SK-N-SH (cell line): ENCODE measurements around the gene SLC45A1. TPM values are rescaled to one million over a fixed set of nuclear protein-coding genes. Genes with fewer than 3 reads are reported as not detected.

ENCODE experiments used
- CTCF ChIA-PET: fragments of 300-600, 350-600 bp; formaldehyde crosslinking; extraction: SDS; loops from one replicate; lab custom pipeline; 2021; lab: Yijun Ruan, JAX
- POLR2A ChIA-PET: fragments of 350-600 bp; sonication (Branson Sonifier 250); formaldehyde crosslinking; extraction: SDS; loops from one replicate; lab custom pipeline; 2020; ENCODE audit warnings: antibody characterized with exemption, inconsistent platforms; lab: Yijun Ruan, JAX
- DNase-seq: peaks from one replicate; pipeline ENCODE4 v3.0.0; 2012
- H2AFZ ChIP-seq: fragments of 200-600 bp; sonication (generic); 2 replicates; pipeline ENCODE4 v1.8.1; 2016; ENCODE audit warnings: antibody characterized with exemption, mild to moderate bottlenecking, low read depth
- H3F3A ChIP-seq: fragments of 200-600 bp; sonication (generic); replicated peaks from 2 replicates; pipeline ENCODE3; 2016; ENCODE audit warnings: antibody characterized with exemption, mild to moderate bottlenecking; ENCODE audit not compliant: insufficient read depth
- H3K27ac ChIP-seq, 2 experiments: fragments of 200-500 bp in 1 of 2; fragments of 200-600 bp in 1 of 2; sonication (Bioruptor generic) in 1 of 2; sonication (generic), shearing (Covaris generic) in 1 of 2; 2 replicates each; pipeline versions ENCODE4 v1.5.1 to v1.6.1; 2014 to 2016; ENCODE audit warnings: low read depth in 2 of 2, inconsistent platforms in 1 of 2, low read length in 1 of 2, mild to moderate bottlenecking in 1 of 2, mixed read lengths in 1 of 2
- H3K27me3 ChIP-seq: fragments of 200-600 bp; sonication (generic), shearing (Covaris generic); 2 replicates; pipeline ENCODE4 v1.6.1; 2016; ENCODE audit warnings: mixed run types; ENCODE audit not compliant: insufficient read depth
- H3K36me3 ChIP-seq, 2 experiments: fragments of 200-500 bp in 1 of 2; fragments of 200-600 bp in 1 of 2; sonication (Bioruptor generic) in 1 of 2; sonication (generic) in 1 of 2; replicated peaks in 1 of 2; 2 replicates each; pipeline versions ENCODE3 to v1.5.1; 2014 to 2016; ENCODE audit warnings: low read length in 1 of 2, mild to moderate bottlenecking in 1 of 2; ENCODE audit not compliant: insufficient read depth in 2 of 2, control insufficient read depth in 1 of 2
- H3K4me1 ChIP-seq, 2 experiments: fragments of 200-500 bp in 1 of 2; fragments of 200-600 bp in 1 of 2; sonication (Bioruptor generic) in 1 of 2; sonication (generic), shearing (Covaris generic) in 1 of 2; 2 replicates each; pipeline versions ENCODE4 v1.5.1 to v1.6.1; 2014 to 2016; ENCODE audit warnings: low read depth in 1 of 2, low read length in 1 of 2, mixed run types in 1 of 2; ENCODE audit not compliant: insufficient read depth in 2 of 2, control insufficient read depth in 1 of 2
- H3K4me2 ChIP-seq: fragments of 200-600 bp; sonication (generic), shearing (Covaris generic); 2 replicates; pipeline ENCODE4 v1.6.1; 2017; ENCODE audit warnings: mixed run types
- H3K4me3 ChIP-seq, 2 experiments: fragments of 200-500 bp in 1 of 2; fragments of 200-600 bp in 1 of 2; sonication (Bioruptor generic) in 1 of 2; sonication (generic), shearing (Covaris generic) in 1 of 2; 2 replicates each; pipeline versions ENCODE4 v1.5.1 to v1.8.1; 2014 to 2016; ENCODE audit warnings: low read depth in 2 of 2, inconsistent platforms in 1 of 2, low read length in 1 of 2, mild to moderate bottlenecking in 1 of 2, mixed read lengths in 1 of 2, moderate library complexity in 1 of 2
- H3K79me2 ChIP-seq: fragments of 200-600 bp; sonication (generic); 2 replicates; pipeline ENCODE4 v1.8.1; 2017; ENCODE audit warnings: mild to moderate bottlenecking; ENCODE audit not compliant: insufficient read depth
- H3K9ac ChIP-seq: fragments of 200-600 bp; sonication (generic); 2 replicates; pipeline ENCODE4 v1.6.1; 2017; ENCODE audit warnings: mixed run types
- H3K9me2 ChIP-seq: fragments of 200-600 bp; sonication (generic); 2 replicates; pipeline ENCODE4 v1.6.1; 2017; ENCODE audit warnings: mixed run types
- H3K9me3 ChIP-seq: fragments of 200-600 bp; sonication (generic); 2 replicates; pipeline ENCODE4 v1.6.1; 2017; ENCODE audit warnings: mixed run types, mild to moderate bottlenecking, moderate library complexity
- H4K20me1 ChIP-seq: fragments of 200-600 bp; sonication (generic); 2 replicates; pipeline ENCODE4 v1.6.1; 2017; ENCODE audit warnings: mild to moderate bottlenecking, mixed run types; ENCODE audit not compliant: insufficient read depth
- CHD2 ChIP-seq: fragments of 150-350 bp; IDR thresholded peaks from 2 replicates; pipeline ENCODE4 v1.6.1; 2018; ENCODE audit warnings: low read length; ENCODE audit not compliant: partially characterized antibody
- EZH2phosphoT487 ChIP-seq: fragments of 200-600 bp; sonication (generic); IDR thresholded peaks from 2 replicates; pipeline ENCODE4 v1.6.1; 2017; ENCODE audit warnings: low read depth, mixed run types, mild to moderate bottlenecking, antibody characterized with exemption, moderate library complexity, borderline replicate concordance
- JUND ChIP-seq: IDR thresholded peaks from 2 replicates; pipeline ENCODE4 v1.4.0; 2012
- NFIC ChIP-seq: IDR thresholded peaks from 2 replicates; pipeline ENCODE4 v1.4.0; 2012; ENCODE audit warnings: borderline replicate concordance
- POLR2AphosphoS5 ChIP-seq: IDR thresholded peaks from 2 replicates; pipeline ENCODE4 v1.6.1; 2012; ENCODE audit warnings: low read depth, low read length
- RAD21 ChIP-seq: IDR thresholded peaks from 2 replicates; pipeline ENCODE4 v1.6.1; 2012; ENCODE audit warnings: mild to moderate bottlenecking, low read length
- RXRA ChIP-seq: IDR thresholded peaks from 2 replicates; pipeline ENCODE4 v1.4.0; 2012; ENCODE audit warnings: low read depth, mild to moderate bottlenecking, borderline replicate concordance
- SIN3A ChIP-seq: IDR thresholded peaks from 2 replicates; pipeline ENCODE4 v1.6.1; 2012; ENCODE audit warnings: low read depth, mild to moderate bottlenecking, low read length, moderate library complexity, borderline replicate concordance
- TEAD4 ChIP-seq: IDR thresholded peaks from 2 replicates; pipeline ENCODE4 v1.4.0; 2012; ENCODE audit warnings: mild to moderate bottlenecking, borderline replicate concordance; ENCODE audit not compliant: insufficient read depth
- WGBS: methylation state at CpG from one replicate; pipeline ENCODE4 v1.1.6; 2017; ENCODE audit warnings: low lambda C conversion rate; 5-methylcytosine and 5-hydroxymethylcytosine counted together
- polyA plus RNA-seq, 3 experiments: library from polyadenylated mRNA; depleted of rRNA; stranded (reverse); fragments of >200 nt; gene quantifications; 2 replicates each; pipeline ENCODE4 v1.2.3, GENCODE V29; 2012
- TF ChIP-seq, protein P1 (sequence below): fragments of 150-350 bp; IDR thresholded peaks from 2 replicates; pipeline ENCODE4 v1.6.1; 2017; ENCODE audit warnings: antibody characterized with exemption, low read length, low read depth, borderline replicate concordance
- TF ChIP-seq, protein P2 (sequence below): IDR thresholded peaks from 2 replicates; pipeline ENCODE4 v1.4.0; 2012; ENCODE audit warnings: low read depth, borderline replicate concordance
- TF ChIP-seq, protein P3 (sequence below): IDR thresholded peaks from 2 replicates; pipeline ENCODE4 v1.6.1; 2012; ENCODE audit warnings: mild to moderate bottlenecking, low read depth, low read length, moderate library complexity

The SLC45A1 gene
- polyA plus RNA-seq, 1 of the 3 experiments (the other 2 are of a cell fraction), result 2.5 TPM

DNA sequence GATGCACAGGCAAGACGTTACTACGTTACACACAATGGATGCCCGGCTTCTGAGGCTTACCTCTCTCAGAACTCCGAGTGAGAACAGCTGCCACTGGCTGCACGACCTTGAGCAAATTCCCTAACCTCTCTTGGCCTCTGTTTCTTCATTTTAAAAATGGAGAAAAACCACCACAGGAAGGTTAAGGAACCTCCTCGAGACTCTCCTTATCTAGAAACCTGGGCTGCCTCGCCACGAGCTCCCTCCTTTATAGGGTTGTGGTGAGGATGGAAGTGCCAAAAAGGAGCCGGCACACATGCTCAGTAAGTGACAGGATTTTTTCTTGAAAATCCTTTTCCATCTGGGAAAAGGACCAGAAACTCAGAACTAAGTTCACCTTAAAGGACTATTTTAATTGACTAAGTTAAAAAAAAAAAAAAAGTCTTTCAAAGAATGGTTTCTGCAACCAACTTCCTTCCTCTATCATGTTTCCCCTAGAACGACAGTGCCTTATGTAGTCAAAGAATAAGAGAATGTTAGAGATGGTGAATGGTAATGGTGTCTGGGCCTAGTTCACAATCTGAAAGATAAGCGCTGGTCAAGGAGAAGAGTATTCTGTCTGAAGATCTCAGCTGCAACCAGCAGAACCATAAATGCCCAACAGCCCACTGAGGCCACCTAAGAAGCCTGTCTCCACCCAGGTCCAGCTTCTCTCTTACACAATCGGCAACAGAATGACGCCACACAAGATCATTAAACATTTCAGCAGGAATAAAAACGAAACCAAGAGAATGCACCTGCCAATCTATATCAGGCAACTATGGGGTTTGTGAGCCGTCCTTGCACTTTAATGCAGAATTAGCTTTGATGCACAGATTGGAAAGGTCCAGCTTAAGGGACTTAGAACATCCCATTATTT, 64.9 kb downstream of the SLC45A1 start (continued):
- no peak for TF ChIP-seq CHD2
- TF ChIP-seq, protein P1, sequence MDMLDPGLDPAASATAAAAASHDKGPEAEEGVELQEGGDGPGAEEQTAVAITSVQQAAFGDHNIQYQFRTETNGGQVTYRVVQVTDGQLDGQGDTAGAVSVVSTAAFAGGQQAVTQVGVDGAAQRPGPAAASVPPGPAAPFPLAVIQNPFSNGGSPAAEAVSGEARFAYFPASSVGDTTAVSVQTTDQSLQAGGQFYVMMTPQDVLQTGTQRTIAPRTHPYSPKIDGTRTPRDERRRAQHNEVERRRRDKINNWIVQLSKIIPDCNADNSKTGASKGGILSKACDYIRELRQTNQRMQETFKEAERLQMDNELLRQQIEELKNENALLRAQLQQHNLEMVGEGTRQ, result no peak

DNA sequence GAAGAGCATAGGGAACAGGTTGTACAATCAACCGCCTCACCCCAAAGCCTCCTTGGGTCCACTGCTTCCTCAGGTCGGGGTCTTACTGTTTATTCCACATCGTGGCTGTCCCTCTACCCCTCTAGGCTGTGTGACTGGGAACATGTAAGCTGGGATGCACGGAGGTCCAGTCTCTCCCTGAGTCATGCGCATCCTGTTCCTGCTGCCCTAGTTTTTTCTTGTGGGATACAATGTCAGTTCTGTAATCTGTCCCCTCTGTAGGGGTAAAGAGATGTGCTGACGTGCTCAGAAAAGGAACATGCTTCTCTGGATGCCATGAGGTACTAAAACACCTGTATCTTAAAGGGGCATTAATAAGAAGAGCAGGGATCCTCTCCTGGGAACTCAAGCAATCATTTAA, 66.2 kb downstream of the SLC45A1 start:
- Histone ChIP-seq H3K36me3 (peaks cover 3 to 29% of the 10 kb centered on the region in 2 experiments), H2AFZ (no peak overlapping the region), H3K9me3 (no peaks in the 10 kb centered on the region), H3K9me2 (no peaks in the 10 kb centered on the region), H3F3A (peaks cover 13% of the 10 kb centered on the region), H3K27me3 (no peaks in the 10 kb centered on the region), H3K79me2 (peaks cover 82% of the 10 kb centered on the region), H3K4me2 (no peak overlapping the region), H3K9ac (no peak overlapping the region), H3K4me1 (peaks cover 14 to 19% of the 10 kb centered on the region in 2 experiments; a peak in 2 of 4 replicates), H3K27ac (no peak overlapping the region), H4K20me1 (peaks cover 41% of the 10 kb centered on the region), H3K4me3 (no peak overlapping the region)
- TF ChIP-seq, protein P1, result no peak
- TF ChIP-seq, protein P2, sequence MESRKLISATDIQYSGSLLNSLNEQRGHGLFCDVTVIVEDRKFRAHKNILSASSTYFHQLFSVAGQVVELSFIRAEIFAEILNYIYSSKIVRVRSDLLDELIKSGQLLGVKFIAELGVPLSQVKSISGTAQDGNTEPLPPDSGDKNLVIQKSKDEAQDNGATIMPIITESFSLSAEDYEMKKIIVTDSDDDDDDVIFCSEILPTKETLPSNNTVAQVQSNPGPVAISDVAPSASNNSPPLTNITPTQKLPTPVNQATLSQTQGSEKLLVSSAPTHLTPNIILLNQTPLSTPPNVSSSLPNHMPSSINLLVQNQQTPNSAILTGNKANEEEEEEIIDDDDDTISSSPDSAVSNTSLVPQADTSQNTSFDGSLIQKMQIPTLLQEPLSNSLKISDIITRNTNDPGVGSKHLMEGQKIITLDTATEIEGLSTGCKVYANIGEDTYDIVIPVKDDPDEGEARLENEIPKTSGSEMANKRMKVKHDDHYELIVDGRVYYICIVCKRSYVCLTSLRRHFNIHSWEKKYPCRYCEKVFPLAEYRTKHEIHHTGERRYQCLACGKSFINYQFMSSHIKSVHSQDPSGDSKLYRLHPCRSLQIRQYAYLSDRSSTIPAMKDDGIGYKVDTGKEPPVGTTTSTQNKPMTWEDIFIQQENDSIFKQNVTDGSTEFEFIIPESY, result no peak
- TF ChIP-seq EZH2phosphoT487, result no peak
- TF ChIP-seq SIN3A, result no peak
- TF ChIP-seq TEAD4, result no peak
- CTCF ChIA-PET, result no interaction called here
- 77% methylated on average over 6 of the region's 6 CpGs for WGBS
- POLR2A ChIA-PET, result no interaction called here
- no peak for DNase-seq

DNA sequence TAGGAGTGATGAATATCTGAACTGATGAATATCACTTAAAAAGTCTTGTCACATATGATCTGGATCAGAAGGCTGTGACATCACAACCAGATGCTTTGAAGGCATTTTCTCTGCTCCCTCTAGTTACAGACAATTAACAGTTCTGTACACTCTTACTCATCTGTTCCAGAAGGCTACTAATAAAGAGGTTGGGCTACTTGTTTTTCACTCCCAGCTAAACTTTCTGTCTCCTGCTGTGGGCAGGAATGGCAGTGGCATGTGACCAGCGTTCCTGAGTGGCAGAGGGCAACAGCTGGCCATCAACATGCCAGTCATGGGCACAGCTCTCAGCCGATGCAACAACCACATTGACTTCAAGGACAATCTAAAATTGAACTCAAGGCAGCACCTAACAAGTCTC, 66.7 kb downstream of the SLC45A1 start:
- no peak overlapping the region for H2AFZ ChIP-seq
- H3K4me1 ChIP-seq, result peaks cover 14 to 21% of the 10 kb centered on the region in 2 experiments; a peak in 2 of 4 replicates
- H3K4me2 ChIP-seq, result no peak overlapping the region
- H3K27ac ChIP-seq, result no peak overlapping the region
- ChIA-PET POLR2A (no interaction called here), CTCF (no interaction called here)
- no peak for DNase-seq
- H4K20me1 ChIP-seq, result peaks cover 41% of the 10 kb centered on the region
- WGBS, result 54% methylated on average over 2 of the region's 2 CpGs
- peaks cover 3 to 32% of the 10 kb centered on the region in 2 experiments for H3K36me3 ChIP-seq
- no peaks in the 10 kb centered on the region for H3K9me2 ChIP-seq
- H3K9ac ChIP-seq, result no peak overlapping the region
- no peaks in the 10 kb centered on the region for H3K27me3 ChIP-seq
- peaks cover 13% of the 10 kb centered on the region for H3F3A ChIP-seq
- no peaks in the 10 kb centered on the region for H3K9me3 ChIP-seq
- peaks cover 84% of the 10 kb centered on the region for H3K79me2 ChIP-seq
- TF ChIP-seq, protein P3, sequence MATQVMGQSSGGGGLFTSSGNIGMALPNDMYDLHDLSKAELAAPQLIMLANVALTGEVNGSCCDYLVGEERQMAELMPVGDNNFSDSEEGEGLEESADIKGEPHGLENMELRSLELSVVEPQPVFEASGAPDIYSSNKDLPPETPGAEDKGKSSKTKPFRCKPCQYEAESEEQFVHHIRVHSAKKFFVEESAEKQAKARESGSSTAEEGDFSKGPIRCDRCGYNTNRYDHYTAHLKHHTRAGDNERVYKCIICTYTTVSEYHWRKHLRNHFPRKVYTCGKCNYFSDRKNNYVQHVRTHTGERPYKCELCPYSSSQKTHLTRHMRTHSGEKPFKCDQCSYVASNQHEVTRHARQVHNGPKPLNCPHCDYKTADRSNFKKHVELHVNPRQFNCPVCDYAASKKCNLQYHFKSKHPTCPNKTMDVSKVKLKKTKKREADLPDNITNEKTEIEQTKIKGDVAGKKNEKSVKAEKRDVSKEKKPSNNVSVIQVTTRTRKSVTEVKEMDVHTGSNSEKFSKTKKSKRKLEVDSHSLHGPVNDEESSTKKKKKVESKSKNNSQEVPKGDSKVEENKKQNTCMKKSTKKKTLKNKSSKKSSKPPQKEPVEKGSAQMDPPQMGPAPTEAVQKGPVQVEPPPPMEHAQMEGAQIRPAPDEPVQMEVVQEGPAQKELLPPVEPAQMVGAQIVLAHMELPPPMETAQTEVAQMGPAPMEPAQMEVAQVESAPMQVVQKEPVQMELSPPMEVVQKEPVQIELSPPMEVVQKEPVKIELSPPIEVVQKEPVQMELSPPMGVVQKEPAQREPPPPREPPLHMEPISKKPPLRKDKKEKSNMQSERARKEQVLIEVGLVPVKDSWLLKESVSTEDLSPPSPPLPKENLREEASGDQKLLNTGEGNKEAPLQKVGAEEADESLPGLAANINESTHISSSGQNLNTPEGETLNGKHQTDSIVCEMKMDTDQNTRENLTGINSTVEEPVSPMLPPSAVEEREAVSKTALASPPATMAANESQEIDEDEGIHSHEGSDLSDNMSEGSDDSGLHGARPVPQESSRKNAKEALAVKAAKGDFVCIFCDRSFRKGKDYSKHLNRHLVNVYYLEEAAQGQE, result no peak
- TF ChIP-seq POLR2AphosphoS5 (no peak), RXRA (no peak), NFIC (no peak), RAD21 (no peak), JUND (no peak)
- TF ChIP-seq, protein P2, result no peak
- H3K4me3 ChIP-seq, result no peak overlapping the region
